Spleen (tissue), 11 donors: ENCODE data around the gene PIGU. TPM values are rescaled to one million over a fixed set of nuclear protein-coding genes. Genes with fewer than 3 reads are reported as not detected.

ENCODE experiments used
- DNase-seq: peaks from one replicate; pipeline ENCODE4 v3.0.0-alpha.2; 2020
- H3K27ac ChIP-seq, 8 donors: fragments of 200-600 bp; sonication (generic) in 7 of 8; 1 replicate in 4 of 8; 2 replicates in 4 of 8; pipeline versions ENCODE4 v1.5.0 to v1.8.0; 2016 to 2021; ENCODE audit warnings: inconsistent platforms in 4 of 8, mild to moderate bottlenecking in 4 of 8, moderate library complexity in 1 of 8
- H3K27me3 ChIP-seq, 7 donors: fragments of 200-600 bp; sonication (generic) in 6 of 7; replicated peaks in 1 of 7; 1 replicate in 4 of 7; 2 replicates in 3 of 7; pipeline versions ENCODE4 v1.5.0 to v1.8.0; 2016 to 2021; ENCODE audit warnings: inconsistent platforms in 3 of 7, mild to moderate bottlenecking in 1 of 7
- H3K36me3 ChIP-seq, 6 donors: fragments of 200-600 bp; sonication (generic) in 5 of 6; 1 replicate in 4 of 6; 2 replicates in 2 of 6; pipeline versions ENCODE4 v1.5.0 to v1.8.0; 2016 to 2021; ENCODE audit warnings: inconsistent platforms in 2 of 6
- H3K4me1 ChIP-seq, 6 donors: fragments of 200-600 bp; sonication (generic) in 5 of 6; 1 replicate in 3 of 6; 2 replicates in 3 of 6; pipeline versions ENCODE4 v1.5.0 to v1.8.0; 2016 to 2021; ENCODE audit warnings: inconsistent platforms in 3 of 6
- H3K4me3 ChIP-seq, 8 donors: fragments of 200-600 bp; sonication (generic) in 7 of 8; 1 replicate in 4 of 8; 2 replicates in 4 of 8; pipeline versions ENCODE4 v1.5.0 to v1.8.0; 2016 to 2021; ENCODE audit warnings: inconsistent platforms in 4 of 8, mild to moderate bottlenecking in 4 of 8, moderate library complexity in 2 of 8
- H3K9me3 ChIP-seq, 8 donors: fragments of 200-600 bp; sonication (generic) in 7 of 8; 1 replicate in 4 of 8; 2 replicates in 4 of 8; pipeline versions ENCODE4 v1.5.0 to v1.8.0; 2016 to 2021; ENCODE audit warnings: inconsistent platforms in 4 of 8
- POLR2A ChIP-seq, 3 donors: fragments of 450-650 bp; IDR thresholded peaks; one replicate each; pipeline ENCODE4 v1.5.1; 2017; ENCODE audit warnings: antibody characterized with exemption in 3 of 3, mild to moderate bottlenecking in 1 of 3
- POLR2AphosphoS5 ChIP-seq, 3 donors: sonication (generic); formaldehyde crosslinking; IDR thresholded peaks; one replicate each; pipeline ENCODE4 v1.5.1; 2017; ENCODE audit warnings: antibody characterized with exemption in 3 of 3
- WGBS, 5 donors: extraction: QIAGEN DNeasy Blood & Tissue Kit in 3 of 5; methylation state at CpG; one replicate each; pipeline versions ENCODE4 v1.1.5 to v1.1.7; 2013 to 2018; 5-methylcytosine and 5-hydroxymethylcytosine counted together
- intact Hi-C: fragments of 100-400 bp; cut with DNase I; formaldehyde crosslinking; loops from one replicate; pipeline ENCODE4 v1.15.0; 2023; ENCODE audit warnings: low total_unique reads
- polyA plus RNA-seq, 3 donors: library from polyadenylated mRNA; stranded (reverse); fragments of 200-250 nt; gene quantifications; one replicate each; pipeline ENCODE4 v1.2.1, GENCODE V29; 2013
- total RNA-seq, 7 donors: library from RNA; depleted of rRNA in 3 of 7; stranded (reverse); fragments of >200 nt in 3 of 7; fragmentation: NEBNext Ultra II Directional in 4 of 7; extraction: Animal tissue kit (Norgen Biotek cat#: 25700) in 4 of 7; gene quantifications; one replicate each; pipeline versions ENCODE4 v1.1.0 to v1.2.1, GENCODE V29; 2016 to 2021
- TF ChIP-seq, protein P1 (sequence below), 11 experiments: fragments of 200-600 bp in 7 of 11; fragments of 450-650 bp in 4 of 11; sonication (generic) in 4 of 11; IDR thresholded peaks in 8 of 11; conservative IDR thresholded peaks in 3 of 11; 1 replicate in 7 of 11; 2 replicates in 4 of 11; pipeline versions ENCODE4 v1.4.0 to v1.8.0; 2016 to 2021; ENCODE audit warnings: antibody characterized with exemption in 11 of 11, inconsistent platforms in 4 of 11, mild to moderate bottlenecking in 1 of 11
- donor health status: healthy with polysubstance abuse.
- donor health status: DM: no; HTN: no; CAD: no; lungs with moderate emphysema.
- donor health status: DM: no; HTN: no; CAD: no.
- donor health status: Bipolar disorder and iron deficiency.
- donor health status: healthy.
- donor health status: DM: no; HTN: no; CAD: no.
- donor health status: DM: yes; HTN: yes; CAD: no.

Gene PIGU
- total and polyA plus RNA-seq, 10 donors, result 10.0 to 20.4 (median 14.5) TPM

DNA sequence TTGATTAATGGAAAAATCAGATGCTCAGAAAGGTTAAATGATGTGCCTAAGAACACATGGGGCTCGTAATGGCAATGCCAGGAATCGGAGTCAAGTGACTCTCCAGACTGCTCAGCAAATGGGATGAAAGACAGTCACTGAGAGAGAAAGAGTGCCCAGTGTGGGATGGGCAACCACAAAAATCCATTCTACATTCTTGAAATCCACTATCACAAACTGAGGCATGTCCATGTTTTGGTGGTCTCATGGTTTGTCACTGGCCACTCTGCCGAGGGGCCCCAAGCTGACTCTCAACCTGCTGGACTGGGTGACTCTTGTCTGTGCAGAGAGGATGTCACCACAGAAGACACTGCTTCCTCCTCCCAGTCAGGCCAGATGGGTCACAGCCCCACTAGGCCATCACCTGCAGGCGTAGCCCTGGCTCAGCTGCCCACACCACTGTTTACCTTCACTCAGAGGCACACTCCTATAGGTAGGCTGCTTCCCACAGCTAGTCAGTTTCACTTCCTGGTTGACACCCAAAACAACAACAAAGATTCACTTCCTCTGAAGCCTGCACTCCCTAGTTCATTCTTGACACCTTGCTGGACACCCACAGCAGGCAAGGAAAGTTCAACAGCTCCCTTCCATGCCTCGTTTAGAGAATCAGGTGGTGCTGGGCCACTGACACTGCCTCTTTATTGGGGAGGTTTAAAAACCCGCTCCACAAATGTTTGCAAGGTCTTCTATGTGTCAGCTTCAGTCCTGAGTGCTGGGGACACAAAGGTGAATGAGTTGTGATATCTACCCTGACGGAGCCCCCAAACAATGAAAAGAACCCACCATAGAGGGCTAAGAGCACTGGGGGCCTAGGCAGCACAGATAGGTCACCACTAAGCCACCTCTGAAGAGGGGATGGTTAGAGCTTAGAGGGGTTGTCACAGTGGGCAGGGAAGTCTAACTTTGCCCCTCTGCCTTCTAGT, 96.6 kb downstream of the PIGU start:
- no peak for TF ChIP-seq POLR2A (IDR thresholded peaks at IDR 0.05)
- TF ChIP-seq POLR2AphosphoS5 (IDR thresholded peaks at IDR 0.05), result peak in 2 of 3 donors; percentile 12 to 56
- TF ChIP-seq, protein P1, sequence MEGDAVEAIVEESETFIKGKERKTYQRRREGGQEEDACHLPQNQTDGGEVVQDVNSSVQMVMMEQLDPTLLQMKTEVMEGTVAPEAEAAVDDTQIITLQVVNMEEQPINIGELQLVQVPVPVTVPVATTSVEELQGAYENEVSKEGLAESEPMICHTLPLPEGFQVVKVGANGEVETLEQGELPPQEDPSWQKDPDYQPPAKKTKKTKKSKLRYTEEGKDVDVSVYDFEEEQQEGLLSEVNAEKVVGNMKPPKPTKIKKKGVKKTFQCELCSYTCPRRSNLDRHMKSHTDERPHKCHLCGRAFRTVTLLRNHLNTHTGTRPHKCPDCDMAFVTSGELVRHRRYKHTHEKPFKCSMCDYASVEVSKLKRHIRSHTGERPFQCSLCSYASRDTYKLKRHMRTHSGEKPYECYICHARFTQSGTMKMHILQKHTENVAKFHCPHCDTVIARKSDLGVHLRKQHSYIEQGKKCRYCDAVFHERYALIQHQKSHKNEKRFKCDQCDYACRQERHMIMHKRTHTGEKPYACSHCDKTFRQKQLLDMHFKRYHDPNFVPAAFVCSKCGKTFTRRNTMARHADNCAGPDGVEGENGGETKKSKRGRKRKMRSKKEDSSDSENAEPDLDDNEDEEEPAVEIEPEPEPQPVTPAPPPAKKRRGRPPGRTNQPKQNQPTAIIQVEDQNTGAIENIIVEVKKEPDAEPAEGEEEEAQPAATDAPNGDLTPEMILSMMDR (IDR thresholded peaks at IDR 0.05 in 8 of 11, conservative IDR thresholded peaks at IDR 0.05 in 3 of 11), result no peak
- intact Hi-C loops, result no loop called here
- WGBS, 5 donors, result 73 to 85% (median 83%) methylated on average over 7 of the region's 7 CpGs
- H3K4me1 ChIP-seq, result peaks cover 11 to 60% (median 39%) of the 10 kb centered on the region in 6 donors
- no peaks in the 10 kb centered on the region for H3K27me3 ChIP-seq
- H3K27ac ChIP-seq, result peak overlapping the region; percentile 9 to 73 (median 48)
- peaks cover 0 to 47% (median 16%) of the 10 kb centered on the region in 6 donors for H3K36me3 ChIP-seq
- H3K4me3 ChIP-seq, result peak overlapping the region in 1 of 8 donors; percentile 8
- no peak for DNase-seq
- peaks cover 0 to 6% (median 0%) of the 10 kb centered on the region in 8 donors for H3K9me3 ChIP-seq

DNA sequence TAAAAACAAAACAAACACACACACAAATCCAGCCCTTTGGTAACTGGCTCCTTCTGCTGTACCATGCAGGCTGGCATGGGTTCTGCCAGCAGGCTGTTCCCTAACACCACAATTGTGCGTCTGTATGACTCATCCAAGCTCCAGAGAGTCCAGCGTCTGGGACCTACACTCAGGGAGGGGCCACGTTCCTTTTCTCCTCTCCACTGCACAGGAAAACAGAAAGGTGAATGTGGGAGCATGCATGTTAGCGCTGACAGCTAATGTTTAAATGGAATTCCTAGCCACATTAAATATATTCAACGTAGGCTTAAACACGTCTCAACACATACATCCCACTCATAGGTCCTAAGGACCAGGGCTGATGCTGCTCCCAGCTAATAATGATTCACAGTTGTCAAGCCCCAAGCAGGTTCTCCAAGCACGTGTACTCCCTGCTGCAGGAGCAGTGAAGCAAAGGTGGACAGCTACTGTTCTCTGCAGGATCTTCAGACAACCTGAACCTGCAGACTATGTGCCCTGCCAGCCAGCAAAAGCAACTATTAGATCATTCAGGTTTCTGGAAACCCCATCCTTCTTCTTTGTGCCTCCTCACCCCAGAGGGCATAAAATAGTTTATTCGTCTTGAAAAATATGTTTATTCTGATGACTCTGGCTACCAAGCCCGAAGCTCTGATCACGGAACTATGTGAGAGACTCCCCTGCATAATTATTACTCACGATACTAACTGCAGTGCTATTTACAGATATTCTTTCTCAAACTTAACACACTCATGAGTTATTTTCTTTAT, 97.5 kb downstream of the PIGU start:
- 78 to 89% (median 86%) methylated on average over 11 of the region's 11 CpGs for WGBS, 5 donors
- intact Hi-C loops, result no loop called here
- Histone ChIP-seq H3K36me3 (peaks cover 0 to 49% (median 11%) of the 10 kb centered on the region in 6 donors), H3K4me1 (peaks cover 11 to 60% (median 39%) of the 10 kb centered on the region in 6 donors), H3K27me3 (no peaks in the 10 kb centered on the region), H3K4me3 (no peak overlapping the region), H3K9me3 (peaks cover 0 to 6% (median 0%) of the 10 kb centered on the region in 8 donors), H3K27ac (peak overlapping the region; percentile 9 to 73 (median 48))
- TF ChIP-seq, protein P1 (IDR thresholded peaks at IDR 0.05 in 8 of 11, conservative IDR thresholded peaks at IDR 0.05 in 3 of 11), result peak in 3 of 11 experiments; percentile 18 to 24 (median 22)
- TF ChIP-seq POLR2AphosphoS5 (IDR thresholded peaks at IDR 0.05) (no peak), POLR2A (IDR thresholded peaks at IDR 0.05) (no peak)
- no peak for DNase-seq

DNA sequence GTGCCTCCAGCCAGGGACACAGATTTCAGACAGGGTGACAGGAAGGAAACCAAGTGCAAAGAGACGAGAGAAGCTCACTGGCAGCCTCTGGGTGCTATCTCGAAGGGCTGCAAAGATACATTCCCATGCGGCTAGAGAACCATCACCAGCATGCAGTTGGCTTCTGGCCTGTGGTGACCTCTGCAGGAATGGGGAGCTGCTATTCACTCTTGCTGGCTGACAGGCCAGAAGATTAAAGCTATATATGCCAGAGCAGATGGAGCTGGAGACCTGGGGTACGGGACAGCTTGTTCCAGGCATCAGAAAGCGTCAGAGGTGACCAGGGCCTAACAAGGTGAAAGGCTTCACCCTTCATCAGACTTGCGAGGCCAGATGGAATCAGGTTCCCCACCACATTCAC, 98.4 kb downstream of the PIGU start:
- WGBS, 5 donors, result 79 to 88% (median 82%) methylated on average over 6 of the region's 6 CpGs
- H3K4me3 ChIP-seq, result no peak overlapping the region
- H3K27ac ChIP-seq, result peak overlapping the region in 2 of 8 donors; percentile 20 to 39
- H3K9me3 ChIP-seq, result peaks cover 0 to 6% (median 0%) of the 10 kb centered on the region in 8 donors
- DNase-seq, result no peak
- TF ChIP-seq POLR2AphosphoS5 (IDR thresholded peaks at IDR 0.05), result no peak
- TF ChIP-seq, protein P1 (IDR thresholded peaks at IDR 0.05 in 8 of 11, conservative IDR thresholded peaks at IDR 0.05 in 3 of 11), result no peak
- no peak for TF ChIP-seq POLR2A (IDR thresholded peaks at IDR 0.05)
- intact Hi-C loops, result no loop called here
- peaks cover 11 to 58% (median 39%) of the 10 kb centered on the region in 6 donors for H3K4me1 ChIP-seq
- peaks cover 0 to 49% (median 11%) of the 10 kb centered on the region in 6 donors for H3K36me3 ChIP-seq
- no peaks in the 10 kb centered on the region for H3K27me3 ChIP-seq
